ENCODE measurements around the gene VPS37B.

VPS37B gene

DNA sequence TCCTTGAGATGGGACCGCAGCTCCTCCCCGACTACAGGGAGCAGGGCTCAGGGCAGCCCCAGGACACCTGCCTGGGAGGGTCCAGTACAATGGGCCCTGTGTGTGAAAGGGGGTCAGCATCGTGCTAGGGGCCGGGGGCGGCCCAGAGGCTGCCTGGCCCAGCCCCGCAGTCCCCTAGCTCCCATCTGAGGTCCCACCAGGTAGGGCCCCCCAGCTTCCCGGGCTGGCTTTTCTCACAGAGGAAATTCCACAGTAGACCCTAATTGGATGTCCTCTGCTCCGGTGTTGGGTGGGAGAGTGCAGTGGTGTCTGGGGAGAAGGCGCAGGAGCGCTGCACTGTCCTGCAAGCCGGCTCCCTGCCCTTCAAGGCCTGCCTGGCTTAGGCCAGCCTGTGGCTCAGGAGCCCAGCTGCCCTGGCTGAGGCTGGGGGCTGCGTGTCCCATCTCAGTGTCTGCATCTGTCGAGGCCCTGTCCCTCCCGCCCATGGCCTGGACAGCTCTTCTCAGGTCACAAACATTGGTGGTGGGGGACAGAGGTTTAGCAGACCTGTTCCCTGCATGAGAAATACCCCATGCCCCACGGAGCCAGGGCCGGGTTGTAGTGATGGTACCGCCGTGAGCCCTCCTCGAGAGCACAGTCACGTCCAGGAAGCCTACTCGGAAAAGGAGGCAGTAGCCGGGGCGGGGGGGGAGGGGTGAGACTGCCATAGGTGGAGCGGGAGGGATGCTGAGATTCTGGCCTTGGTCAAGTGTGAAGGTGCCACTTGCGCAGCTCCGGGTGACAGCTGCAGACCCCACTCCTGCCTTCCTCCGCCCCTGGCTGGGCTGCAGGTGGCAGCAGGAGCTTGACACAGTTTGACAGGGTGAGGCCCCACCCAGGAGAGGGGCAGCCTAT, 49.1 kb downstream of the VPS37B start:
- peak in 4 of 10 donors; percentile 14 to 82 (median 50) for DNase-seq
- intact Hi-C loops (cut with DNase I) = no loop called here

DNA sequence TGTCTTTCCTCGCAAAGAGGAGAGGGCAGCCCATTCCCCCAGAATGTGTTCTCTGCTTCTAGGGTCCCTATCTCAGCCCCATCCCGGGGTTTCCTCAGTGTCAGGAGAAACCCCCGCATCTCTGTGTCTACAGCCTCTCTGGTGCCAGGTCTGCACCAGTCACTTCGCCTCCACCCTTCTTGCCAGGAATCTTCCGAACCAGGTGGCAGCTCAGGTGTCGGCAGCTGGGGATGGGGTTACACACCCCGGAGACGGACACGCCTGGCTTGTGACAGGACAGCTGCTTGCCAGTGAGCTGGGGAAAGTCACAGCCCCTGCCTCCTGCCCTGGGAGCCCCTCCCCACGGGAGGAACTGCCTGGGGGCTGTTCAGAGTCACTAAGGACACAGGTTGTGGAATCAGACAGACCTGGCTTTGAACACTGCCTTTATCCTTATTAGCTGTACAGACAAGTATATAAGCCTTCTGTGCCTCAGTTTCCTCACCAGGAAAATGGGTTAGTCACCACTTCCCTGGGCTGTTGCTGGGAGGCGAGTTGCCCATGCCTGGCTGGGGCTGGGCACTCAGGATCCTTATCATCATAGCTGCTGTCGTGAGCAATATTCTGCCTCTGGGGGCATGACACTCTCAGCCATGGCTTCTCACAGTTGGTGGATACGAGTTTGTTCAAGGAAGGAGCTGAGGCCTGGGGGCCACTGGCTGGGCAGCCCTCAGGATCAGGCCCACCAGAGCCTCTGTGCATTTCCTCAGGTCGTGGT, 49.9 kb downstream of the VPS37B start:
- intact Hi-C loops (cut with DNase I) = no loop called here
- DNase-seq = peak in 2 of 10 donors; percentile 76 to 83

DNA sequence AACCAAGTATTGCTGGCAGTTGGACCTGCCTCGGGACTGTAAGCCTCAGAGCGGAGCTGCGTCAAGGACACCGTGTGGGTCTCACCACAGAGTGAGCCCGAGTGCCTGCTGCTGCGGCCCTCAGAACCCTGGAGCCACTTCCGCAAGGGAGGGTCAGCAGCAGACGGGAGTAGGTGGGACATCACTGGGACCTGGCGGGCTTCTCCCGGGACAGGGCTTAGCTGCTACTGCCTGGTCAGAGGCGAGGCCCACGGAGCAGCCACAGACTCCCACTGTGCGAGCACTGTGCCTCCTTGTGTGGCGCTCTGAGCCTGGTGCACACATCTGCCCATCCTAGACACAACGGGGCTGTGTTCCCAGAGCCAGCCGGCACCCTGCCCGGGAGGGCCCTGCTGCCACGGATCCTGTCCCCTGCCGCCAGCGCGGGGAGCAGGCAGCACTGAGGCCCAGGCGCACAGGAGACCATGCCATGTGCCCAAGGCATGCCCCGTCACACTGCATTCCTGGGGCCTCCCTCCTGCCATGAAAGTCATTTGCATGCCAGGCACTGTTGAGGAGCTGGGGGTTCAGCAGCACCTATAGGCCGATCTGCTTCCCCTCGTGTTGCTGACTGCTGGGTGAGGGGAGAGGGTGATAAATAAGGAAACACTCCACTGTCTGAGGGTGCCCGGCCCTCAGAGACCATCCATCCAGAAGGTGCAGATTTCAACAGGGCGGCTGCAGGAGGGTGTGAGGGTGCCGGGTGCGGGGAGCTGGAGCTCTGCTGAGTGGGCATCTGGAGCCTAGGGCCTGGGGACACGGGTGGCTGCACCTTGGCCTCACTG, 50.7 kb downstream of the VPS37B start:
- intact Hi-C loops (cut with DNase I) = no loop called here
- peak; percentile 89 to 99 (median 94) for DNase-seq

DNA sequence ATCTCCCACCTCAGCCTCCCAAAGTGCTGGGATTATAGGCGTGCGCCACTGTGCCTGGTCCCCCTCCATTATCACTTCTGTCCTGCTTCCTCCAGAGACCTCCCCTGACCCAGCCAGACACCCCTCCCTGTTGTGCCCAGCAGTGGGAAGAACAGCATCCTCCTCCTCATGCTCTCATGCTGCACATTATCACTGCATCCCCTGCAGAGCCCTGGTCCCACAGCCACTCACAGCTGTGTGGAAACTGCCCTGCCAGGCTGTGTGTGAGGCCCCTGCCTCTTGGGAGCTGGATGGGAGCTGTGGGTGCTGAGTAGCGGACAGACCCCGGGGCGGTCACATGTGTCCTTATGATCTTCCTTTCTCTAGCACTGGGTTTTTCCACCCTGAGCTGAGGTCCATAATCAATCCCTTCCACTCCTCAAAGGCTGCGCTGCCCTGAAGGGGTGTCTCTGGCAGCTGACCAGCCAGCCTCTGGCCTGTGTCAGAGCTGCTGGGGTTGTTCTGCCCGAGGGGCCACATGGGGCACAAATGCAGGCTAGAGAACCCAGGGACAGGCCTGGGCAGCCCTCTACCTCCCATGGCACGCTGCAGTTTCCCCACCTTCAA, 51.5 kb downstream of the VPS37B start:
- DNase-seq = peak in 5 of 10 donors; percentile 33 to 88 (median 69)
- intact Hi-C loops (cut with DNase I) = no loop called here

DNA sequence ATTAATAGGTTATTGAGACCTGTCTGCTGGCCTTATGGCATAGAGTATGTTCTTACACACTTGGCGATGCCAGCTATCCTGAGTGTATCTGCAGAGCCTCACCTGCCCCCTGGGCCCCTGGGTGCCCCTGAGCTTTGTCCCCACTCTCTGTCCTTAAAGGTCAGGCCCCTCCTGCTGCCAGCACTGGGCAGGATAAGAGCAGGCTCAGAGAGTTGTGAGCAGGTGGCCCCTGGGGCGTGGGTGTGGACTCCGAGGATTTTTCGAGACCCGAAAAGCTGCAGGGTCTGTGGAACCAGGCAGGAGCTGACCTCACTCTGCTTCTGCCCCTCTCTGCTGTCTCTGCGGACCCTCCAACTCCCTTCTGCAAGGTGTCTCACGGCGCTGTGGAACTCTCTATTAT, 52.5 kb downstream of the VPS37B start:
- intact Hi-C loops (cut with DNase I) = no loop called here
- peak in 3 of 10 donors; percentile 19 to 73 (median 70) for DNase-seq

DNA sequence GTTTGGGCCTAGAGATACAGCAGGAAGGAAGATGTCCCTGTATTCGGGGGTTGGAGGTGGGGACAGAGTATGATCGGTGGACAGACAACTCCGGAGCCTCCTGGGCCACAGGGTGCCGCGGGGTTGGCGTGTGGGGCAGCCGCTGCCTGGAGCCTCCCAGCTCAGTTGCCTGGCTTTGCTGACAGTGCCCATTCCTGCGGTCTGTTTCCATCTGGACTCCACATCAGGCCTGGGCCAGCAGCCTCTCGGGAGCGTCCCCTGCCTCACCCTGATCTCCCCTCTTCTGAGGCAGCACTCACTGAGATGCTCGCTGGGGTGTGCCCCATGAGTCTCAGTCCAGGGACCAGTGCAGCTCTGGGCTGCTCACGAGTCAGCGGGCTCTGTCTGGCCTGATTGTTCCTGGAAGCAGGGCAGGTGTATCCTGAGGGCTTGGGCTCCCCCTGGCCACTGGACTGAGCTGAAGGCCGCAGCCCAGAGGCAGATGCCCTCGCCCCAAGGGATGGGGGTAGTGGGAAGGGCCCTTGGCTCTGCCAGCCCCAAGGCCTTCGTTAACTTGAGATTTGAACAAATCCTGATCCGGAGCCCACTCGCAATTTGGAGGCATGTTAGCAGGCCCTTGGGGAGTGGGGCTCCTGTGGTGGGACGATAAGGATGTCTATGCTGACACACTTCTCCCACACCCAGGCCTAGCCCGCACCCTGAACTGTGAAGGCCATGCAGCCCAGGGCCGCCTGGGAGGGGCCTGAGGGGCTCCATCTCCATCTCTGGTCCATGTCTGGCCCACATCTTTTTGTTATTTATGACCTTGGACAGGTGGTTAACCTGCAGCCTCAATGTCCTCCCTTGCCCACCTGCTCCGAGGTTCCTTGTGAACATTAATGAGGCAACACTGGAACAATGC, 53.2 kb downstream of the VPS37B start:
- intact Hi-C loops (cut with DNase I) = no loop called here
- DNase-seq = peak in 5 of 10 donors; percentile 20 to 87 (median 71)

DNA sequence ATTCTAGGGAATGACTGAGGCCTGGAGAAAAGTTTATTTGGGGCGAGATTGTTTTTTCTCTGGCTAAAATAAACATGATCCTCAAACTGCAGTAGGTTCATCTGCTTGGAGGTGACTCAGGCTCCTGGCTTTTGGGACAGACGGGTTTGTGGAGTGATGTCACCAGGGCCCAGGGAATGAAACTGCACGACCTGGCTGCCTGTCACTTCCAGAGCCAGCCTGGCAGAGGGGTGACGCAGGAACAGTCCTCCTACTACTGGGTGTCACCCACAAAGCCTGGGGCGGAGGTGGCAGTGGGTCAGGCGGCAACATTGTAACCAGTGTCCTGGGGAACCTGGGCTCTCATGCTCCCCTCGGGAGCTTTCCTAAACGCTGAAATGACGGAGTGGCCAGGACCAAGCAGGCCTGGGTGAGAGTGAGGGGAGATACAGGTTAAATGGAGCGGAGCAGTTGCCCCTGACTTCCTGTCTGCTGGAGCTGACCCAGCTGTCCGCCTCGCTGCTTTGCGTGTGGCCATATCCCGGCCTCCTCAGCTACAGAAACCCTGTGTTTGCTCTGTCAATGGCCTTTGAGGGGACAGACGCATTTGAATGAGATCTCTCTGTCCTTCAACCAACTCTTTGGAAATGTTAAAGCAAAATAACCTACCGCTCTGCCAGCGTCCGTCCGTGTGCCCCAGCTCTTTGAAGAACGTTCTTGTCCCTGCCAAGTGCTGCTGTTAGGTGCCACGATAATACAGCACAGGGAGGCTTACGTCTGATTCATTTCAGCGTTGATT, 54.2 kb downstream of the VPS37B start:
- DNase-seq = peak in 7 of 10 donors; percentile 52 to 93 (median 65)
- intact Hi-C loops (cut with DNase I) = no loop called here

DNA sequence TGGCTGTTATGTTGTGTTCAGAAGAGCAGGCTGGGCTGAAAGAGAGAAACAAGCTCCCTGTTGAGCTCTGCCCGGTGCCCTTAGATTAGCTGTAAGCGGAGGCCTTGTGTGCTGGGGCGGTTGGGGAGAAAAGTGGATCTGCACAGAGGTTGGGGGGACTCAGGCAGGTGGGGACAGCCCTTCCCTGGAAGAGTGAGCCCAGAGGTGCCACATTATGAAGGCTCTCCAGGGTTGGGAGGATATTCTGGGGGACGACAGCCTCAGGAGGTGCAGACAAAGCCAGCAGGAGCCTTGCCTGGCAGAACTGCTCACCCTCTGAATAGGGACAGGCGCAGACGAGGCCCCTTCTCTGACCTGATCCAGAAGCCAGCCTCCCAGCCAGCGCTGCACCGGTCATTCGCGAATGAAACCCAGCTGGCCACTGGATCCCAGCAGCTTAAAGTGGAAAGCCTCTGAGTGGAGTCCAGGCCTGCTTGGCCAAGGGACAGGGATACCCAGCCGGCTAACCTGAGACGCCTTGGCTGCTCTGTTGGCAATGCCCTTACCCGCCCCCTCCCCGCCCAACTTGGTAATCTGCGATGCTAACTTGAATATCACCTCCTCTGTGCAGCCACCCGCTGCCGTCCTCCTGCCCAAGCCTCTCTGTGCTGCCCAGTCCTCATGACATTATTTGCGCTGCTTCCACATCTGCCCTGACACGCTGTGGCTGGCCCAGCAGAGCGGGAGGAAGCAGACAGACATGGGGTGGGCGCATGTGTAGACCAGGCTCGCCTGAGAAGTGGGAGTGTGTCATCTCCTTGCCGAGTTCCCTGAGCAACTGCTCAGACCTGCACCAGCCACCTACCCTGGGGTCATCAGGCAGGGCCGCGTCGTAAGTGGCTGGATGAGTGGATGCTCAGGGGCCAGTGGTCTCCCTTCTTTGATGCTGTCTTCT, 55.1 kb downstream of the VPS37B start:
- intact Hi-C loops (cut with DNase I) = no loop called here

DNA sequence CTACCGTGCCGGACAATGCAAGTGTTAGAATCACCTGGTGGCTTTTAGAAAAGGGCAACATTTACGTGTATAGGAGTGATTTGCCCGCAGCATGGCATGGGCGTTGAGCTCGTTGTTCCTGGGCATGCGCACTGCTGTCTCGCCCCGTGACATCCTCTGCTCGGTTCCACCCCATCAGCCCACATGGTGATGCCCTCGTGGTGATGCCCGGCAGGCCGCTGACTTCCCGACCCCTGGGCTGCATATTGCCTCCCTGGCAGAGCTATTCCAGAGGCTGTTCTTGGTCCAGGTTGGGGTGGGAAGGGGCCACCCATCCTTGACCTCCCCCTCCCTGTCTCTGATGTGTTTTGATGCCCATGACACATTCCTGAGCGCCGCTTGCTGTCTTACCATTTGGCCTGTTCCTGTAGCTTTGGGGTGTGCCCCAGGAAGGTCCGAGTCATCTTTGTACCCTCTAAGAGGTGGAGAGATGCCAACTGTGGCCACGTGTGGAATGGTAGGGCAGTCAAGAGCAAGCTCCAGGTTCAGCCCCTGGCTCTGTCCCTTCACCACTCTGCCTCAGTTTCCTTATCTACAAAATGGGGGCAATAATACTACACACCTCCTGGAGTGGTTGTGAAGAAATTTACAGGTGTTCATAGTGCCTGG, 55.9 kb downstream of the VPS37B start:
- DNase-seq = peak in 5 of 10 donors; percentile 49 to 93 (median 81)
- intact Hi-C loops (cut with DNase I) = no loop called here

More for the DNA sequence above, 55.1 kb downstream of the VPS37B start:
- DNase-seq = peak in 5 of 10 donors; percentile 33 to 80 (median 75)

DNA sequence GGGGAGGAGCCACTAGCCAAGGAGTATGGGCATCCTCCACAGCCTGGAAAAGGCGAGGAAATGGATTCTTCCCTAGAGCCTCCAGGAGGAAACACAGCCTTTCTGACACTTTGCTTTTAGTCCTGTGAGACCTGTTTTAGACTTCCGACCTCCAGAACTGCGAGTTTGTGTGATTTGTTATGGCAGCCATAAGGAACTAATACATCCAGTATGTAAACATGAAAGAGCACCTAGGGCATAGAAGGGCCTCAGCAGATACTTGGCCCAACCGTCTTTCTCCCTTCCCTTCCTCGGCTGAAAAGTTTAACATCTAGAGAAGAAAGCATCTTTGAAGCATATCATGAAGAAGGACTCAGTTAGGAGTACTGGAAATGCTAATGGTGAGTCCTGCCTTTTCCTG, 57.1 kb downstream of the VPS37B start:
- no peak for DNase-seq
- intact Hi-C loops (cut with DNase I) = no loop called here

DNA sequence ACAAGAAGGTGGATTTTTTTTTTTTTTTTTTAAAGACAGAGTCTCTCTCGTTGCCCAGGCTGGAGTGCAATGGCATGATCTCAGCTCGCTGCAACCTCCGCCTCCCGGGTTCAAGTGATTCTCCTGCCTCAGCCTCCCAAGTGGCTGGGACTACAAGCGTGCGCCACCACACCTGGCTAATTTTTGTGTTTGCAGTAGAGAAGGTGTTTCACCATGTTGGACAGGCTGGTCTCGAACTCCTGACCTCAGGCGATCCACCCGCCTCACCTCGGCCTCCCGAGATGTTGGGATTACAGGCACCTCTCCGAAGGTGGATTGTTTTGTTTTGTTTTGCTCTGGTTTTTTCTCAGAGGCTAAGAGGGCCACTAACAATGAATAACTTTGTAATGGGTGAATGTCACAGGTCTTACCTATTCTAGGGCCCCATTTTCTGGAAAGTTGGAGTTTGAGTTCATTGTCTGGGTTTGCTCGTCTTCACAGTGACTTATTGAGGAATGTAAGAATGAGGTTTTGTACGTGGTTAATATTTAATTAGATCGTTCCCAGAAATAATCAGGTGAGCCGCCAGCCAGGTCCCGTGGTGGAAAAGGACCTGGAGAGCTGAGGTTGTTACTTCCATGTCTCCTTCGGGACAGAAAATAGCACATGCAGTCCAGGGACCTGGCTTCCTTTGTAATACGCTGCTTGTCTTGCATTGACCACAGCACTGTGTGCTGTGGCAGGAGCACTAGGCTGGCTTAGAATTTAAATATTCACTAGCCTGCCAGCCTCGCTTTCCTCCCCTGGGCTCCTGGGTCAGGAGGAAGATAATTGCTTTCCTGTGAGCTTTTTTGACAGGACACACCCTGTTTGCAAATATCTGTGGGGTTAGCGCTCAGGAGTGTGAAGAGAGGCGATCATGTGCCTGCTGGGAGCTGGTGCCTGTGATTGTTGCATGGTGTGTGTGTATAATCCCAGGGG, 58.3 kb downstream of the VPS37B start:
- peak in 3 of 10 donors; percentile 18 to 67 (median 46) for DNase-seq
- intact Hi-C loops (cut with DNase I) = no loop called here

DNA sequence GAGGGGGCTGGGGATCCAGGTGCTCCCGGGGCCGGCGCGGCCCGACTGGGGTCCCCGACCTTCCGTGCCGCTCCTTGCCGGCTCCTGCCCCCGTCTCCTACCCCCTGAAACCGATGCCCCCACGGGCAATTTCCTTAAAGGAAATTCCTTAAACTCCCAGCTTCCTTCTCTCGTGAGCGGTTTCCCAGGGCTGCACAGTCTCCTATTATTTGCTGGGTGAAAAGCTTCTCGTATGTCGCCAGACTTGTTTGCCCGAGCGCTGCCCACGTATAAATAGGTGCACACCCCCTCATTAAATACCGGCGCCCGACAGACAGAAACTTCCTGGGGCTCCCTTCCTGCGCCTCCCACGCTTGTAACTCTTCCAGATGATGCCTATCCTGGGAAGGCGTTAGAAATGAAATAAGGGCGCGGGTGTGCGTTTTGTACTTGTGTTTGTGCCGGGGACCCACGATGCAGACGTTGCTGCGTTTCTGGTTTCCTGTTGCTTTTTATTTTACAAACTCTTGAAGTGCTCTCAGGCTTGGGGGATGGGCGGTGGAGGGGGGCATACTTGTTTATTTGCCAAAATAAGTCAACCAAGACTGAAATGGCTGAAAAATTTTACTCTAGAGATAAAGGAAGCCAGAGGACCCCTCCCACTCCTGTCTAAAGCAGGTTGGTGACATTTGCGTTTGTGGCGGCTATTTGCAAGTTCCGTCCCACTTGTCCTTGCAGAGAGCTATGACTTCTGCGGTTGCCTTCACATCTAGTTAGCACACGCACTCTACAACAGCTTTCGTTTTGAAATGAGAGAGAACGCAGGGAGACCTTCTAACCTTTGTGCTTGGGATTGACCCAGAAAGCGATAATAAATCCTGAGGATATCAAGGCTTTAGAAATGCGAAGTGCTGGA, 59.6 kb downstream of the VPS37B start:
- DNase-seq = peak in 6 of 10 donors; percentile 32 to 86 (median 56)
- intact Hi-C loops (cut with DNase I) = no loop called here

DNA sequence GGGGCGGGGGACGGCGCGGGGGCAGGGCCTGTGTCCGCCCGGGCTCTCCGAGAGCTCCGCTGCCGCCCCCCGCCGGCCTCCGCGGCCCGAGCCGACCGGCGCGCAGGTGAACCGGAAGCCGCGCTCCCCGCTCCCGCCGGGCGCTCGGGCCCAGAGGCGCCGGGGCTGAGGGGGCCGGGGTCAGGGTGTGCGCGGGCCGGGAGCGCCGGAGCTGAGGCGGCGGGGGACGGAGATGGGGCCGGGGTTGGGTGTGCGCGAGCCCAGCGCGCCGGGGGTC, 60.2 kb downstream of the VPS37B start:
- DNase-seq = peak in 4 of 10 donors; percentile 47 to 88 (median 63)
- intact Hi-C loops (cut with DNase I) = no loop called here

DNA sequence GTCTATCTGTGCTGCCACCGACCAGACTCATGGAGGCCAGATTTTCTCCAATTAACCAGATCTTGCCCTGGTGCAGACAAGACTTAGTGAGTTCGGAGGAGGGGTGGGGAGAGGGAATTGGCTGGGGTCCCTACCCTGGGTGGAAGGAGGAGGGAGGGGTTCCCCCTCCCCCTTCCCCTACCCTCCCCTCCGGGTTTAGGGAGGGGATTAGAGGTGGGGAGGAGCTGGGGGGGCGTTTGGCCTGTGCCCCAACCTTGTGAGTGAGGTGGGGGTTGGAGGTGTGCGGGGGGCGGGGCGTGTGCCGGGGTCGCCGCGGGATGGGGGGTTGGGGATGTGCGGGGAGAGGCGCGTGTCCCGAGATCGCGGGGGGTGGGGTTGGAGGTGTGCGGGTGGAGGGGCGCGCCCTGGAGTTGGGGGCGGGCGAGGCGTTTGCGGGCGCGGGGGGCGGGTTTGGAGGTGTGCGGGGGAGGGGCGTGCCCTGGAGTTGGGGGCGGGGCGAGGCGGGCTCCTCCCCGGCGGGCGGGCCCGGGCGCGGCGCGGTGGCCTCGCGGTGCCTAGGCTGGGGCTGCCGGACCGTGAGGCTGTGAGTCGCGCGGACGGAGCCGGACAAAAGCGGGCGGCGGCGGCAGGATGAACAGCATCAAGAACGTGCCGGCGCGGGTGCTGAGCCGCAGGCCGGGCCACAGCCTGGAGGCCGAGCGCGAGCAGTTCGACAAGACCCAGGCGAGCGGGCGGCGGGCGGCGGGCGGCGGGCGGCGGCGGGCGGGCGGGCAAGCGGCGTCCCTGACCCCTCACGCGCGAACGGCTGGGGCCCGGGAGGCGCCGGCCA, 60.8 kb downstream of the VPS37B start, which contains the start of gene HIP1R:
HIP1R (plus strand) TSS at position 537 of the 829 bp plus-strand sequence; CDS start at position 631, 94 bp downstream.
- DNase-seq = peak in 7 of 10 donors; percentile 55 to 94 (median 74)
- intact Hi-C loops (cut with DNase I) = no loop called here
